ENCODE results near the gene NACC2. TPM values are rescaled to one million over a fixed set of nuclear protein-coding genes. Genes with fewer than 3 reads are reported as not detected.

The NACC2 gene
- total RNA-seq, 1 donor from 2014 or later, result 3.6 TPM

DNA sequence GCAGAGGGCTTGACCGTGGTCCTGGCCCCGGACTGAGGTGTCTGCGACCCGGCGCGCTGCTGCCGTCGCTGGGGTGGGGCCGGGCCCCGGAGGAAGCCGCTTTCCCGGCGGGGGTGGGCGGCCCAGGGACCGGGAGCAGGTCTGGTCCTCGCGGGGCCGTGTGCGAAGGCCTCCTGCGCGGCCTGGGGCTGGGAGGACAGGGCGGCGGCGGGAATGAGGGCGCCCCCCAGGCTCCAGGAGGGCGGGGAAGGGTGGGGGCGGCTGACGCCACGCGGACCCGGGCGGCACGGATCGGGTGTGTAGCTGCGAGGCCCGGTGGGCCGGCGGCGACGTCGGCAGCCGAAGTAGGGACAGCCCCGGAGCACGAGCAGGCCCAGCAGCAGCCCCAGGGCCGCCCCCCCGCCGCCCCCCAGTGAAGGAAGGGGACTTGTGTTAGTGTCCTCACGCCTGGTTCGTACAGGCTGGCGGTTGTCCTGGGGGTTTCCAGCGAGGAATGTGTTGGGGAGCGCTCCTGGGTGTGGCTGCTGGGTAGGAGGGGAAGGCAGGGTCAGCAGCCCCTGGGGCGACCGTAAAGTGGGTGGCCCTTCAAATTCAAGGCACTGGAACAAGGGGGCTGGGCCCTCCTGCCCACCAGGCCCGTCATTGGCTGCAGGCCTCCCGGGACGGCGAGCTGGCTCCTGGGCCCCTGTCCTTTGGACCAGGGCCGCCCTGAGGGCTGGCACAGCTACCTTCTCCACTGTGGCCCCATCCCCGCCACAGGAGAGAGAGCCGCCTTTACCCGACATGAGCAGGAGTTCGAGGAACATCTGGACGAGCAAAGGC lies 24.2 kb upstream of the NACC2 start:
- H3K27ac Mint-ChIP-seq, result peak overlapping the region; percentile 83
- DNase-seq, result peak; percentile 79
- peaks cover 4% of the 10 kb centered on the region for H3K4me1 Mint-ChIP-seq
- H3K36me3 Mint-ChIP-seq (ENCODE audit: low read depth), result peaks cover 8% of the 10 kb centered on the region
- no peaks in the 10 kb centered on the region for H3K27me3 Mint-ChIP-seq
- intact Hi-C loops (cut with micrococcal nuclease), result loop anchor here (2.0 kb wide), 2 partner anchors 24 to 158 kb away; partner anchors contain the start of genes NACC2 and UBAC1
- no peaks in the 10 kb centered on the region for H3K9me3 Mint-ChIP-seq
- peak overlapping the region; percentile 82 for H3K4me3 Mint-ChIP-seq

DNA sequence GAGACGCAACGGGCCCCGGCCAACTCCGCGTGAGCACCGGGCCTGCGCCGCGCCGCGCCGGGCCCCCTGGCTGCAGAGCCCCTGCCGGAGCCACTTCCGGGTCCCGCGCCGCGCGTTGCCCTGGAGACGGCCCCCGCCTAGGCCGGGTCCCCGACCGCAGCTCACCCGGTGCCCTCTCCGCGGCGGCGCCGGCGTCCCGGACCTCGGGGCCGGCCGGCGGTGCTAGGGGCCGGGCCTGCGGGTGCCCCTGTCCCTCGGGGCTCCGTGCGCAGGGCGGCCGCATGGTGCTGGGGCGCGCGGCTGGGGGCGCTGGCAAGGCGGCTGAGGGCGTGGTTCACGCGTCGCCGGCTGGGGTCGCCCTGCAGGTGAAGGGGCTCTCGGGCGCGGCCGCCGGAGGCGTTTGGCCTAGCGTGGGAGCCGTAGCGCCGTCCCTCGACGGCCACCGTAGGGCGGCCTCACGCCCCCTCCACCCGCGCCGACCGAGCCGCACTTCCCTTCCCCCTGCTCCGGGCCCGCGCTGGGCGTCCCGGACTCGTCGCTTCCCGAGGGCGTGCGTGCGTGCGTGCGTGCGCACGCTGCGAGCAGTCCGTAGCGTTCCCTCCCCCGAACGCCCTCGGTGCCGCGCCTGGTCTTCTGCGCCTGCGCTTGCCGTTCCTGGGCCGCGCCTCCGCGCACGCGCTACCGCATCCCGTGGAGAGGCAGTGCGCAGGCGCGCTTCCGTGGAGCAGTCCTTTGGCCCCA lies 23.4 kb upstream of the NACC2 start, which contains the start of gene TMEM250:
Gene TMEM250 (minus strand): TSS at position 556 of the 741 bp plus-strand sequence. CDS start 1,975 bp downstream, outside the sequence.
- Mint-ChIP-seq H3K27ac (peak within 1 kb of the TSS; percentile 85), H3K9me3 (no peaks in the 10 kb centered on the region), H3K4me1 (peaks cover 9% of the 10 kb centered on the region), H3K27me3 (no peaks in the 10 kb centered on the region), H3K36me3 (ENCODE audit: low read depth) (peaks cover 10% of the 10 kb centered on the region), H3K4me3 (peak within 1 kb of the TSS; percentile 84)
- intact Hi-C loops (cut with micrococcal nuclease), result loop anchor here (1.0 to 2.0 kb wide), 3 partner anchors 9 to 158 kb away; partner anchors contain the start of genes NACC2 and UBAC1
- DNase-seq, result peak; percentile 99

DNA sequence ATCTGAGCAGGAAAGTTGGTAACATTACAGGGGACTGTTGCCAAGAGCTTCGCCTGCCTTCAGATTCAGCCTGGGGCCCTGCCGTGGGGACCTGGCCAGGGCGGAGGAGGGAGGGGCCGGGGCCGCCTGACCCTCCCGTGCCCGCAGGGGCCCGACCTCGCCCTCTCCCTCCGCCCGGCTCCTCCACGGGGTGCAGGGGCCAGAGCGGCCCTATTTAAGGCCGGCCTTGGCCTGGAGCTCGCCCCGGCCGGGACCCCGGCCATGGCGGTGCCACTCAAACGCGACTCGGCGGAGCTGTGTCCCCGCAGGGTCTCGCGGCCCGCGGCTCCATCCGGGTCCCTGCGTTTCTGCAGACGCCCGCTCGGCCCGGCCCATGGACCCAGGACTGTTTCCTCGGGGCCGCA lies 22.8 kb upstream of the NACC2 start:
- Mint-ChIP-seq H3K4me3 (peak overlapping the region; percentile 84), H3K4me1 (peaks cover 15% of the 10 kb centered on the region), H3K27ac (peak overlapping the region; percentile 85), H3K36me3 (ENCODE audit: low read depth) (peaks cover 15% of the 10 kb centered on the region), H3K9me3 (no peaks in the 10 kb centered on the region), H3K27me3 (no peaks in the 10 kb centered on the region)
- intact Hi-C loops (cut with micrococcal nuclease), result loop anchor here (1.0 to 2.0 kb wide), 3 partner anchors 9 to 157 kb away; partner anchors contain the start of genes NACC2 and UBAC1
- no peak for DNase-seq

DNA sequence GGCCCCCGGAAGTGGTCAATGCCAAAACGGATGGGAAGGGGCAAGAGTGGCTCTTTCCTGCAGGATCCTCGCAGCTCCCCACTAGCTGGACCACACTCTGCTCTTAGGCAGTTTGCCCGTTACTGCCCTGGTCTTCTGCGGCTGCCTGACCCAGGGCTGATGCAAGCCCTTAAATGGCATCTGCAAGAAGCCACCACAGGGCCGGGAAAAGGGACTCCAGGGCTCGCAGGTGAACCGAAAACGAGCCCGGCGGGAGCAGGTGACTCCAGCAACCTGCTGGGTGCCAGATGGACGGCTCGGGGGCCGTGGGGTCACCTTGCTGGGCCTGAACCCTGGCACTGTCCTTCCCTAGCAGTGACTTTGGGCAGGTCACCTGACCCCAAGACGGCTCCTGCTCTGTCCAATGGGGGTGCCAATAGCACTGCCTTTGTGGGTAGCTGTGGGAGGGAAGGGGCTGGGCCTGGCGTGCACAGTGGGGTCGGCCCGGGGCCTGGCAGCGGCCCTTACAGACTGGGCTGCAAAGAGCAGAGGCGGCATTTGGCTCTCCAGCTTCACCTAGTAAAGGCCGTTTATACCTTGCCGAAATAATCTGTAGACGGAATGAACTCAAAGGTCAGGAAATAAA lies 22.3 kb upstream of the NACC2 start:
- H3K27me3 Mint-ChIP-seq, result no peaks in the 10 kb centered on the region
- no peaks in the 10 kb centered on the region for H3K9me3 Mint-ChIP-seq
- intact Hi-C loops (cut with micrococcal nuclease), result no loop called here
- DNase-seq, result peak; percentile 75
- peaks cover 15% of the 10 kb centered on the region for H3K4me1 Mint-ChIP-seq
- H3K4me3 Mint-ChIP-seq, result peak overlapping the region; percentile 84
- H3K27ac Mint-ChIP-seq, result peak overlapping the region; percentile 85
- H3K36me3 Mint-ChIP-seq (ENCODE audit: low read depth), result peaks cover 15% of the 10 kb centered on the region

DNA sequence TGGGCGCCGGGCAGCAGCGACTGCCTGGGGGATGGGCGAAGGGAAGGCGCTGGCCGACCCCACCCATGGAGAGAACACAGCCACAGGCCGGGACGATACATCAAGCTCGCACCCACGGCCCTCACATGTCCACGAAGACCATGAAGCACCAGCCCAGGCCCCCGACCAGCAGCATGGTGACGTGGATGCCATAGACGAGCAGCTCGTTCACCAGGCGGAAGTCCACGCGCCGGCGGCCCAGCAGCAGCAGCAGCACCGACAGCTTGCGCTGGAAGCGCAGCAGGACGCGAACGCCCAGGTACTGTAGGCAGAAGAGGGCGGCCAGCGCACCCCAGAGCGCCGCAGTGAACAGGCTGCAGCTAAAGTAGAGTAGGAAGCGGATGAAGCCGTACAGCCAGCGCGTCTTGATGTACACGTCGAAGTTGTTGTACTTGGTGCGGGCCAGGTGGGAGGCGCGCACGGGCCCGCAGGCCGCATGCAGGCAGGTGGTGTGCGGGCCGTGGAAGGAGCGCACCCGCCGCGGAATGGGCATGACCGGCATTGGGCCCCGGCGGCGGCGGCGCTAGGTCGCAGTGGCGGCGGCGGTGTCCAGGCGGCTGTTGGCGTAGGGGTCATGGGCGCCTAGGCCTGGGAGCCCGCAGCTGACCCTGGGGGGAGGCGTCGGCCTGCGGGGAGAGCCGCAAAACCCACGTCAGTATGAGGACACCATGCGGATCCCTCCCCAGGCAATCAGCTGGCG lies 21.4 kb upstream of the NACC2 start:
- peak overlapping the region; percentile 37 for H3K27ac Mint-ChIP-seq
- no peaks in the 10 kb centered on the region for H3K27me3 Mint-ChIP-seq
- no peak for DNase-seq
- peak overlapping the region; percentile 84 for H3K4me3 Mint-ChIP-seq
- peaks cover 17% of the 10 kb centered on the region for H3K4me1 Mint-ChIP-seq
- peaks cover 15% of the 10 kb centered on the region for H3K36me3 Mint-ChIP-seq (ENCODE audit: low read depth)
- H3K9me3 Mint-ChIP-seq, result no peaks in the 10 kb centered on the region
- intact Hi-C loops (cut with micrococcal nuclease), result no loop called here

DNA sequence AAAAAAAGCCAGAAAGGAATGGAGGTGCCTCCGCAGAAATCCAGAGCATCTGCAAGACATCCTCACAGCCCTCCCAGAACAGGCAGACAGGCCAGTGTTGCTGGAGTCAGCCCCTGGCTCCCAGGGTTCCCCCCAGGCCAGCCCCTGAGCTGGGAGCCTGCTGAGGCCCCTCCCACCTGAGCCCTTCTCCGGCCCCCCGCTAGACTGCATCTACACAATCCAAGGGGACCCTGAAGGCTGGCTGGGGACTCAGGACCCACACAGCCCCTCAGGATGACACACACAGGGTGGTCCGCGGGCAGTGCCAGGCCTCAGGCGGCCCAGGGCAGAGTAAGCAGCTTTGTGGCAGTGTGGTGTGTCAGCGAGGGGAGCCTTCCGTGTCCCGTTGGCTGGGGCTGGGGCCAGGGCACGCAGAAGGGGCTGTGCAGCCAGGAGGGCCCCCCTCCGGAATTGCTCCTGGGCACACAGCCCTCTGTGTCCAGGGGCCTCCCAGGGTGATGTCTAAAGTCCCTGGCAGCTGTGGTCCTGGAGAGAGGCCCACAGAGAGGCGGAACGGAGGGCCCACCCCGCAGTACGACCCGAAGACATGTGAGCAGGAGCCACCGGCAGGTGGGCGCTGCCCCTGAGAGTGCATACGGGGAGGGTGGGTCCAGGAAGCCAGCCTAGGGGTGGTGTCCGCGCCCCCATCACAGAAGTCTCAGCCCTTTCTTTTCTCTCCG lies 20.7 kb upstream of the NACC2 start:
- Mint-ChIP-seq H3K27me3 (no peaks in the 10 kb centered on the region), H3K36me3 (ENCODE audit: low read depth) (peaks cover 15% of the 10 kb centered on the region), H3K4me1 (peaks cover 21% of the 10 kb centered on the region), H3K27ac (peak overlapping the region; percentile 20), H3K9me3 (no peaks in the 10 kb centered on the region), H3K4me3 (peak overlapping the region; percentile 39)
- DNase-seq, result no peak
- intact Hi-C loops (cut with micrococcal nuclease), result no loop called here

DNA sequence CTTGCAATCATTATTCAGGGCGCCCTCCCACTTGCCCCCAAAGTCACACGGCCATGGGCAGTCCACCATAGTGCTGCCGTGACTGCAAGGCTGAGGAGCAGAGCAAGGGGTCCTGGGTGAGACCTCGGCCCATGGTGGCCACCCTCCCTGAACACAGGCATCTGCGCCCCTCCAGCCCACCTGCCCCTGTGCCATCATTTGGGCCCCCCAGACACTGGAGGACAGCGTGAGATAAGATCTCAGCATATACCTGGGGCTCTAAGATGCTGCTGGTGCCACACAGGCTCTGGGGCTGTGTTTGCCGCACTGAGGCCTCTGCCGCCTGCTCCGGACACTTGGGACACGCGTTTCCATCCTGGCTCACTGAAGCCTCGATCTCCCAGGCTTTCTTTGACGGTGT lies 20.1 kb upstream of the NACC2 start:
- no peaks in the 10 kb centered on the region for H3K9me3 Mint-ChIP-seq
- H3K4me1 Mint-ChIP-seq, result peaks cover 25% of the 10 kb centered on the region
- no peak overlapping the region for H3K4me3 Mint-ChIP-seq
- H3K27me3 Mint-ChIP-seq, result no peaks in the 10 kb centered on the region
- DNase-seq, result no peak
- intact Hi-C loops (cut with micrococcal nuclease), result no loop called here
- H3K27ac Mint-ChIP-seq, result peak overlapping the region; percentile 20
- peaks cover 15% of the 10 kb centered on the region for H3K36me3 Mint-ChIP-seq (ENCODE audit: low read depth)

DNA sequence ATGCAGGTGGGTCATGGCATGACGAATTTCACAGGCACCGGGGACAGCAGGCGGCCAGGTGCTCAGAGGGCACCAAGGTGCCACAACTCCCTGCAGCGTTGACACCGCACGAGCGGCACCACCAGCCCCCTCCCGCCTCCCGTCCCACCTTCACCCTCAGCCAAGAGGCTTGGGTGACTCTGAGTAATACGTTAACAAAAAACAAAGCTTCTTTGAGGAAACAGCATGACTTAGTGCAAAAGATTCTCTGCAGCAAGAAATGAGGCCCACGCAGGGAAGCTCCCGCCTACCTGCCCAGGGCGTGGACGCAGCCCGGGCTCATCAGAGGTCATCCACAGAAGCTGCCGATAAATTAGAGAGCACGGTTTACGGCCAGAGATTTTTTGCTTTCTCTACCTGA lies 19.5 kb upstream of the NACC2 start:
- Mint-ChIP-seq H3K27me3 (no peaks in the 10 kb centered on the region), H3K4me3 (no peak overlapping the region), H3K9me3 (no peaks in the 10 kb centered on the region), H3K27ac (peak overlapping the region; percentile 29), H3K36me3 (ENCODE audit: low read depth) (peaks cover 15% of the 10 kb centered on the region), H3K4me1 (peaks cover 28% of the 10 kb centered on the region)
- intact Hi-C loops (cut with micrococcal nuclease), result no loop called here
- no peak for DNase-seq

DNA sequence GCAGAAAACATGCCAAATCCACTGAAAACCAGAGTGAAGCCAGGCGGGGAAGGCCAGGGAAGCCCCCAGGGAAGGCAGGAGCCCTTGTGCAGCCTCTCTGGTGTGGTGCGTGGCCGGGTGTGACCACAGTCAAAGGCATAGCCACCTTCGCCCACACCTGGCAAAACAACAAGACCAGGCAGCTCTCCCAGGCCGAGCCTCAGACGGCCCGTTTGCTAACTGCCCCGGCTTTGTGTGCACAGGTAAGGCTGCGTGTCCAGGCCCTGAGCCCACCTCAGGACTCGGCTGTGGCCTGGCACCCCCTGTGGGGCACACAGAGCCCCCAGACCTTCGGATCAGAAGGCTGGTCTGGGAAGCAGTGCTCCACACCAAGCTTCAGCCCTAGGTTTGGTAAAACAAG lies 17.5 kb upstream of the NACC2 start:
- DNase-seq, result no peak
- no peaks in the 10 kb centered on the region for H3K27me3 Mint-ChIP-seq
- peaks cover 15% of the 10 kb centered on the region for H3K36me3 Mint-ChIP-seq (ENCODE audit: low read depth)
- H3K9me3 Mint-ChIP-seq, result no peaks in the 10 kb centered on the region
- H3K4me1 Mint-ChIP-seq, result peaks cover 38% of the 10 kb centered on the region
- peak overlapping the region; percentile 49 for H3K4me3 Mint-ChIP-seq
- peak overlapping the region; percentile 91 for H3K27ac Mint-ChIP-seq
- intact Hi-C loops (cut with micrococcal nuclease), result no loop called here

DNA sequence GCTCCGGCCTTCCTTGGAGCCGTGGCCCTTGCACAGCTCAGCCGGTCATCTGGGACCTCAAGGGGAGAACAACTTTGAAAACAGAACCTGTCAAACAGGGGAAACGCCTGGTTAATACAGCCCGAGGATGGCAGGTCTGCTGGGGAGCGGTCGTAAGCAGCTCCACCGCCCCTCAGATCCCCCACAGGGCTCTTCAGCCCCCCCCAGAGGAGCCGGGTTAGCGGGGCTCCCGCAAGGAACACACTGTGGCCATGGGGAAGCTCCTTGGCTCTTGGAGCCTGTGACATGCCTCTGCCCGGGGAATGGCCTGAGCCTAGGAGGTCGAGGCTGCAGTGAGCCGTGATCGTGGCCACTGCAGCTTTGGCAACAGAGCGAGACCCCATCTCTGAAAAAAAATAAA lies 16.8 kb upstream of the NACC2 start:
- H3K9me3 Mint-ChIP-seq, result no peaks in the 10 kb centered on the region
- H3K36me3 Mint-ChIP-seq (ENCODE audit: low read depth), result peaks cover 15% of the 10 kb centered on the region
- intact Hi-C loops (cut with micrococcal nuclease), result no loop called here
- H3K27me3 Mint-ChIP-seq, result no peaks in the 10 kb centered on the region
- no peak for DNase-seq
- peak overlapping the region; percentile 89 for H3K27ac Mint-ChIP-seq
- H3K4me3 Mint-ChIP-seq, result peak overlapping the region; percentile 49
- H3K4me1 Mint-ChIP-seq, result peaks cover 44% of the 10 kb centered on the region

DNA sequence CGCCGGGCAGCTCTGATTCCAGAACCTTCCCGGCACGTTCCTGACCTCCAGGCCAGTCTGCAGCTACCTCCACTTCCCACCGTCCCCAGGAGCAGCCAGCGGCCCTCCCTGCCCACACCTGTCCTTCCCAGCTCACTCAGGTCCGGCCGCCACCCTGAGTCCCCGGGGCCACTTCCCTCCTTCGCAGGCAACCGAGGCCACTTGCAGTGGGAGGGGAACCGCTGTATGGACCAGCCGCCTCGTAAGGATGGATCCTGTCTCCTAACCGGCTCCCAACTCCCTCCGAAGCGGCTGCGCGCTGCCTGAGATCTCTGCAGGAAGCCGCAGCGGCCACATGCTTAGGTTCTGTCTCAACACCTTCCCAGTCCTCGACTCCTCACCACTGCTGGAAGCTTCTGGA lies 16.1 kb upstream of the NACC2 start:
- Mint-ChIP-seq H3K4me1 (peaks cover 45% of the 10 kb centered on the region), H3K9me3 (no peaks in the 10 kb centered on the region), H3K27me3 (no peaks in the 10 kb centered on the region), H3K4me3 (peak overlapping the region; percentile 89), H3K36me3 (ENCODE audit: low read depth) (peaks cover 13% of the 10 kb centered on the region), H3K27ac (peak overlapping the region; percentile 89)
- intact Hi-C loops (cut with micrococcal nuclease), result no loop called here
- DNase-seq, result no peak

DNA sequence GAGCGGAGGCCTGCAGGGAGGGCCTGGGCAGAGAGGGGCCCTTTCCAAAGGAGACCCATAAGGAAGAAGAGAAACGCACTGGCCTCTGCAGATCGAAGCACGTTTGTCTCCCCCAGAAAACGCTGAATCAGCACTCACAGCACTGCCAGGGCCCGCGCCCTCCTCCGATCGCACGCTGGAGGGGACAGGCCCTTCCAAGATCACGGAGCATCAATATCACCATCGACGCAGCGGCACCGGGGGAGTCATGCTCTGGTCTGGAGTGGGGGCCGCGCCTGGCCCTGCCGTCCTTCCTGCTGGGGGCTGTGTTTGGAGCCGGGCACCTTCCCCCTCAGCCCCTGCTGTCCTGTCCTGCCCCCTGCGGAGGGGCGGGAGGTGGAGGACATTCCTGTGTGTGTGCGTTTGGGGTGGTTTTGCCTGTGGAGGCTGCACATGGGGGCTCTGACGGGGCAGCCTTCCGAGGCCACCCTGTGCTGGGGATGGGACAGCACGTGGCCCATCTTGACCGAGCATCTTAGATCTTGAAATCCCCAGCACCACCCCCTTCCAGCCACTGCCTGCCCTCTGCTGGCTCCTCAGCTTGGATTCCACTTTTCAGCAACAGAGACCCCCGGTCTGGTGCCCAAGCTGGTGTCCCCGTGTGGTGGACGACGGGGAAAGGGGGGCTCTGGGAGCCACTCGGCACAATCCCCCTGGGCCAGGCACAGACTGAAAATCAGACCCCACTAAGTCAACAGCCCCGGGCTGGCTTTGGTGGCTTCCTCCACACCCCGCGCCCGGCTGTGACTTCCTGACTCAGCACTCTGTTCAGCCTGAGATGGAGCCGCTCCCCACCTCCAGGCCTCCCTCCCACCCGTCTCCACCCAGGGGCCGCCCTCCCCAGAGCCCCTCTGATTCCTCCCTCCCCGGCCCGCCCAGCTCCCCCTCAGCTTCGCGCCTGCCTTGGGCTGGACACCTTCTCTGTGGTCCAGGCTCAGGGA lies 15.3 kb upstream of the NACC2 start:
- Mint-ChIP-seq H3K27me3 (no peaks in the 10 kb centered on the region), H3K9me3 (no peaks in the 10 kb centered on the region), H3K4me3 (peak overlapping the region; percentile 89), H3K4me1 (peaks cover 45% of the 10 kb centered on the region), H3K36me3 (ENCODE audit: low read depth) (peaks cover 12% of the 10 kb centered on the region), H3K27ac (peak overlapping the region; percentile 89)
- intact Hi-C loops (cut with micrococcal nuclease), result no loop called here
- DNase-seq, result peak; percentile 75
